ENCODE data around the gene TAS2R41.

DNA sequence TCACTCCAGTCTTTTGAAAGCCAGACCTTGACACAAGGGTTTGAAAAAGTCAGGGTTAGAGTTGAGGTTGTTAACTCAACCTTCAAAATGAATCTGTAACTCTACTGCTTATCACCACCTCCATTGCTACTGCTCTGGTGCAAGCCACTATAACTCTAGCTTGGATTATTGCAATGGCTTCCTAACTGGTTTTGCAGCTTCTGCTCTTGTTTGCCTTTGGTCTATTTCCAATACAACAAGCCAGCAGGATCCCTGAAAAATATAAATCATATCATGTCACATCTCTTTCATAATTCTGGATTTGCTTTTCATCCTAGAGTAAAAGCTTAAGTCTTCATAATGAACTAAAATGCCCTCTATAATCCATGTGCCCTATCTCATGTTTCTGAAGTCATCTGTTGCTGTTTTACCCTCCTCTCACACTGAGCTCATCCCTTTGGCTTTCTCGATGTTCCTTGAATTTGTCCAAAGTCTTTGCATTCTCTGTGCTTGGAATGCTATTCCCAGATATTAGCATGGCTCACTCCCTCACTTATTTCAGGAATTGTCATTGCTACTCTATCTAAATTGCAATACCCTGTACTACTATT, 23.5 kb upstream of the TAS2R41 start:
- no peak for TF ChIP-seq CTCF (IDR thresholded peaks at IDR 0.05)
- TF ChIP-seq POLR2A (IDR thresholded peaks at IDR 0.05) = no peak
